Activated CD4-positive, alpha-beta T cell treated with anti-CD3 and anti-CD28 coated beads, Interleukin-2, Interleukin-6, amounts not matched to agents 100 ng/mL and 50 ng/mL, durations not matched to agents 16 hours and 8 hours (primary cell): ENCODE data around the gene MIER2.
"Not testable (repeated sequence)": the region's sequence is repeated elsewhere in the genome, so short reads cannot be mapped to it uniquely, and the experiment has no call there.

Source experiments
- DNase-seq: peaks from one replicate; pipeline ENCODE4 v3.0.0-alpha.2; 2020

Gene MIER2

DNA sequence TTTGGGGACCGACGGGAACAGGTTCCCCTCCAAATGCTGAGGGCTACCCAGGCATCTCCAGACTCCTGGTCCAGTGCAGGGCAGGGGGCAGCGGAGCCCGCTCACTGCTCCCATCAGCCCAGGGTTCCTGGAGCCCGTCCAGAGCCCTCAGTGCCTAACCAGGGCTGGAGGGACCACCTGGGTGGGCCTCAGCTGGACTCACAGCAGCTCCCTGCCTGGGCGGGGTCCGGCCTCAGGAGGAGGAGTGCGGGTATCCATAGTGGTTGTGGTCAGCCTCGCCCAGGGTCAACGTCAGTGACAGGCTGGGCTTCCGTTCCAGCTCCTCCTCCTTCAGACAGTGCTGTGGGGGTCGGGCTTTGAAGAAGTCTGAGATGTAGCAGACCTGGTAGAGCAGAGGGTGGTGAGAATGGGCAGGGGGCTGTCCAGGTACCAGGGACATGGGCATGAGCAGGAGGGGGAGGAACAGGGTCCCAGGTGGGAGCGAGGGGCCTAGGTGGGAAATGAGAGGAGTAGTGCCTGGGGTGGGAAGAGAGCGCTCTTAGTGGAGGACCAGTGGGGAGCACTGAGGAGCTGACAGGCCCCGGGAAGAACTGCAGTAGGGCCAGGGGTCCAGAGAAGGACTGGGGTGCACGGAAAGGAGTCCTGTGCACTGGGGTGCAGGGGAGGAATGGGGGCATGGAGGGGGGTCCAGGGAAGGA, 63.3 kb downstream of the MIER2 start:
- DNase-seq = no peak

DNA sequence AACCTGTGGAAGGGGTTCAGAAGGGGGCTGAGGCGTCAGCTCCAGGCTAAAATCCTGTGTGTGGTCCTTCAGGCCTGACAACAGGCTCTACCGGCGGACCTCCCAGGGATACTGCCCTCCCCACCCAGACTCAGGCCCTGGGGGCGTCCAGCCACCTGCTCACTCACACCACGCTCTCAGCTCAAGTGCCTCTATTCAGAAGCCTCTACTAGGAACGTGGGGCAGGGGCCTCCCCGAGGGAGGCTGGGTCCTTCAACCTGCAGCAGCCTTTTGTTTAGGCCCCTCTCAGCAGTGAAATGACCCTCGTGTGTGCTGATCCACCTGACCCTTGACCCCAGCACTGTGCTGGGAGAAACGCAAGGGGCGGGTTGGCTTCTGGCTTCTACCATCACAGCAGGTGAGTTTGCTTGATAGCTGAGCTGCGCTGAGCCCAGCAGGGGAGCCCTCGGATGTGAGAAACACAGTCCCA, 64.0 kb downstream of the MIER2 start:
- DNase-seq = no peak

DNA sequence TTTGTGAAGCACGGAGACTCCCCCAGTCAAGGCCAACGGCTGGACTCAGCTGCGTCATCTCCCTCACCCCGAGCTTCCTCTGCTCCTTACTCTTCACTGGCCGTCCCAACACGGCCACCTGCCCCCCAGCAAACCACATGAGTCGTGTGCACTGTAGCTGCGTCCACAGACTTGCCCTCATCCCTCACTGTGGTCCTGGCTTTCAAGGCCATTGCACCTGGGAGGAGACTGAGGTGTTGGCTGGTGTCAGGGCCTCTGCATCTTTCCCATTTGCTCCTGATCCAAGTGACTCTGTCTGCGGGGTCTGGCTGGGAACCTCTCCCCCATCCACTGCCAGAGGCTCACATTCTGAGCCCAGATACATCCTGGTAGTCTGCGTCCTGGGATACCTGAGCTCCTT, 64.9 kb downstream of the MIER2 start:
- no peak for DNase-seq

DNA sequence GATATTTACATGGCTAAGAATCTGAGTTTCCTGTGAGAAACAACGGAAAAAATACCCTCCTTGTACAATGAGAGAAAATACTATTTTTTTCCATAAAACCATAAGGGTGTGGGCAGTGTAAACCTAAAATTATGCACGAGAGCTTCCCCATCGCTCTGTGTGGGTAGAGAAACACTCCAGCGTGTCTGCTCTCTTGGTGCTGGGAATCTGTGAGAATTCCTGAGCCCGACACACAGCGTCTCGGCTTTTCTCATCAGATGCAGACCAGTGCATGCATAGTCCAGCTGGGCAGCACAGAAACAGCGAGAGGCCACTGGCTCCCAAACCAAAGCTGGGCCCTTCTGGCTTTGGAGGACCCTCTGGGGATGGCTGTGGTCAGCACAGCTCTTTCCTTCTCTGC, 65.4 kb downstream of the MIER2 start:
- no peak for DNase-seq

DNA sequence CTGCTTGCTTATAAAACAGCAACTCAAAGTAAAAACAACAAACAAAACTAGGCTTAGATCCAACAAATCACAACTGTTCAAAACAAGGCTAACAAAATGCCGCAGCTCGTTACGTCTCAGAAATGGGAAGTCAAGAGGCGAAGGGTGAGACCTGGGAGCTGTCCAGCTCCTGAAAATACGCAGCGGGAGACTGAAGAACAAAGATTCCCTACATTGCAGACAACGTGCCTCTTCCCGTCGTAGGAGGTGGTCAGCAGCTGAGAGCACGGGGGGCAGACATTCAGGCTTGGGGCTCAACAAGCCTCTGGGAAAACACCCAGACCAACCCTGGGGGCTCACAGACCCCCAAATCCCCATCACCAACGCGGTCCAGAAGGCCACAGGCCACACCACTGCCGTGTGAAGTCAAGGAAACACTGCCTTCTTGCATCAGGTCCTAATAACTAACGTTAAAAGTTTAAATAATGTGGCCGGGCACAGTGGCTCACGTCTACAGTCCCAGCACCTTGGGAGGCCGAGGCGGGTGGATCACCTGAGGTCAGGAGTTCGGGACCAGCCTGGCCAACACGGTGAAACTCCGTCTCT, 66.9 kb downstream of the MIER2 start:
- no peak for DNase-seq

DNA sequence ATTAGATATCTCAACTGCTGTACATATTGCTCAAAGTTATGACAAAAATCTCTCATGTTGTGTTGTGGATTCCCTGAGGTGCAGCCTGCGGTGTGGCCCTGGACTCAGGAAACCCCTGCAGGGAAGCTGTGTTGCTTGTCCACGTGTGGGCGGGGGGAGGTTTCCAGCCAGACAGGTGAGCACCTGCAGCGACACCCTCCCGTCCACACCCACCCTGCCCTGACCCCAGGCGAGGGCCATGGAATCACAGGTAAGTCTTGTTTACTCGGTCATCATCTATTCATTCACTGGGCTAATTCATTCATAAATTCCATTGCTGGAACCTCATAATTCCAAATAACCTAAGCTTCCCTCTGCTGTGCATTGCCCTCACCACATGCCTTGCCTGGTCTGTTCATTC, 67.5 kb downstream of the MIER2 start:
- no peak for DNase-seq

DNA sequence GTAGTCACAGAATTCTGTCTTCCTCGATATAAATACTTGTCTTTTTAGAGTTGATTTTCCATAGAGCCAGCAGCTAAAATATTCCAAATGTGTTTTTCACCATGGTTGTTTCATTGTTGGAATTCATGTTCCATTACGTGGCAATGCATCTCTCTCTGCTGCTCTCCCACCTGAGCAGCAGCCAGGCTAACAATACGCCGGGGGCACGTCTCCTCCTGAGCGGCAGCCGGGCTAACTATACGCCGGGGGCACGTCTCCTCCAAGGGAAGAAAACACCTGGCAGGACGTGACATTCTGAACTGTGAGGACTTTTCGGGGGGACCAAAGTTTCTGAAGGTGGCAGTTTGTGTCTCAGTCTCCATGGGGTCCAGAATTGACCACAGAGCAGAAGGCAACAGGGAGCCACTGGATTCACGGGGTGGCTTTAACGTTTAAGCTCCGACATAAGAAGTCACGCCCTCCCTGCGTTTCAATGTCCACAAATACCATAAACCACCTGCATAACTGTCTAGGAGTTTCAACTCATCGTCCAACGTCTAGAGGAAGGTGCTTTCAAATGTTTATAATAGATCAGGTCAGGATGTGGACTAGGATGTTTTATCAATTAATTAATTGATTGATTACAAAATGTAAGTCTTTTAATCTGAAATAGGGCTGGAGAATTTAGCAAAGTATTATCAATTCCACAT, 68.5 kb downstream of the MIER2 start:
- no peak for DNase-seq

DNA sequence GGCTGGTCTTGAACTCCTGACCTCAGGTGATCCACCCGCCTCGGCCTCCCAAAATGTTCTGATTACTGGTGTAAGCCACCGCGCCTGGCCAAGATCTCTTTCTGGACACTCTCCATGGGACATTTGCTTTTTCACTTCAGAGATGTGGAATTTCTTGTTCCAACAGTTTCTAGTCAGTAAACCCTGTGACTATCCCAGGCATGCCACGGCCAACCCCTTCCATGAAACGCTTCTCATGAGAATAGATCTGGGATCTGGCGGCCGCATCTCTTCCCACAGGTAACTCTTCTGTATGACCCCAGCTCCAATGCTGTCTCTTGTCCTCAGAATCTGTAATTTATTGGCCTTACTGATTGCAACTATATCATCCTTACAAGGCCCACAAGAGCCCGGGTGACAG, 69.6 kb downstream of the MIER2 start:
- DNase-seq = no peak

DNA sequence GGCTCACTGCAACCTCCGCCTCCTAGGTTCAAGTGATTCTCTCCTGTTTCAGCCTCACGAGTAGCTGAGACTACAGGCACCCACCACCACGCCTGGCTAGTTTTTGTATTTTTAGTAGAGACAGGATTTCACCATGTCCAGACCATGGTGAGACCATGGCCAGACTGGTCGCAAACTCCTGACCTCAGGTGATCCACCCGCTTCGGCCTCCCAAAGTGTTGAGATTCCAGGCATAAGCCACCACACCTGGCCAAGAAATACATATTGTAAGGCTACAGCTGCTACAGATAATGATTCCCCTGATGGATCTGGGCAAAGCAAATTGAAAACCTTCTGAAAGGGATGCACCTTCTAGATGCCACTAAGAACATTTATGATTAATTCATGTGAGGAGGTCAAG, 71.2 kb downstream of the MIER2 start:
- no peak for DNase-seq

DNA sequence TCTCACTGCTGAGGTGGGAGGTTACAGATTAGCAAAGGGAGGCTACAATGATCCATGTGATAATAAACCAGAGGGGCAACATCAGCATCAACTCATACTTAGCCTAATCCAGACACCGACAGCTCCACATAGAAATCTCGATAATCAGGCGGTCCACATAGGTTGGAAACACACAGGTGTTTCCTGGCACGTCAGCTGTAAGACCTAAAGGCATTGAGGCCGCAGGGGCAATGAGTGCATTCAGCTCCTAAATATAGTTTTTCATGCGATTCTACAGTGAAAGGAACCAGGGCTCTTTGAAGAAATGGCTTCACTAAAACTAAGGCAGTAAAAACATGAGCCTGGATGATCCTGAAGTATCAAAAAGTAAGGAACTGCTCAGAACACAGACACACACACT, 72.7 kb downstream of the MIER2 start:
- no peak for DNase-seq

DNA sequence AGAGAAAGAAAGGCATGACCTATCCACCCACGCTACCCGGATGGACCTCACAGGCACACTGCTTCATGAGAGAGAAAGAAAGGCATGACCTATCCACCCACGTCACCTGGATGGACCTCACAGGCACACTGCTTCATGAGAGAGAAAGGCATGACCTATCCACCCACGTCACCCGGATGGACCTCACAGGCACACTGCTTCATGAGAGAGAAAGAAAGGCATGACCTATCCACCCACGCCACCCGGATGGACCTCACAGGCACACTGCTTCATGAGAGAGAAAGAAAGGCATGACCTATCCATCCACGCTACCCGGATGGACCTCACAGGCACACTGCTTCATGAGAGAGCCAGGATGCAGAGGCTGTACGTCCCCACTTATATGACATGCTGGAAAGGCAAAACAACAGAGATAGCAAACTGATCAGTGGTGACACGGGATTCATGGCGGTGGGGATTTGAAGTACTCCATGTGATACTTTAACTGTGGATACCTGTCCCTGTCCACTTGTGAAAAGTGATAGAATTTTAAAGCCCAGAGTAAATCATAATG, 73.8 kb downstream of the MIER2 start:
- not testable (repeated sequence) for DNase-seq

DNA sequence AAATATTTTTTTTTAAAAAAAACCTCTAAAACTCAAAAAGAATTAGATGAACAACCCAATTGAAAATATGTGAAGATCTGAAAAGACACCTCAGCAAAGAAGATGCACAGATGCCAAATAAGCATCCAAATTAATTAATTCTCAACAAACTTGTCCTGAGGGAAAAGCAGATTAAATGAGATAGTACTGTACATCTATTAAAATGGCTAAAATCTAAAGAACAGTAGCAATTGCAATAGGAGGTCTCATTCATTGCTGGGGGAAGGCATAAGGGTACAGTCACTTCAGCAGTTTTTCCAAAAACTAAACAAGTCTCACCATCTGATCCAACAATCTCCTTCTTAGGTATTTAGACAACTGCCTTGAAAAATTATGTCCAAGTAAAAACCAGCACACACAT, 75.4 kb downstream of the MIER2 start:
- no peak for DNase-seq

DNA sequence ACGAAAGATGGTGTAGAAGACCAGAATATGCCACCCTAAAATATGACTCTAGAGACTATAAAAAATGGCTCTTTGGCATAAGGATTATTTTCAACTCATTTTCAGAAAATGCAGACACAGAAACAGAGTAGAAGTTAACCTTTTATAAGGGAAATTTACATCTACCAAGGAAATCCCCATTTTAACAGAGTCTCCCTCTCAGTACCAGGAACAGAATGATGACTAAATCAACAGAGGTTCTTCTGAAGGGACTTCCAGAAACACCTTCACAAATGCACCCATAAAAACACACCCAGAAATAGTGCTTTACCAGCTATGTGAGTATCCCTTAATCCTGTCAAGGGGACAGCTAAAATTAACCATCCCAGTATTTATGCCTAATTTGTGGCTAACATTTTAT, 82.5 kb downstream of the MIER2 start:
- no peak for DNase-seq

DNA sequence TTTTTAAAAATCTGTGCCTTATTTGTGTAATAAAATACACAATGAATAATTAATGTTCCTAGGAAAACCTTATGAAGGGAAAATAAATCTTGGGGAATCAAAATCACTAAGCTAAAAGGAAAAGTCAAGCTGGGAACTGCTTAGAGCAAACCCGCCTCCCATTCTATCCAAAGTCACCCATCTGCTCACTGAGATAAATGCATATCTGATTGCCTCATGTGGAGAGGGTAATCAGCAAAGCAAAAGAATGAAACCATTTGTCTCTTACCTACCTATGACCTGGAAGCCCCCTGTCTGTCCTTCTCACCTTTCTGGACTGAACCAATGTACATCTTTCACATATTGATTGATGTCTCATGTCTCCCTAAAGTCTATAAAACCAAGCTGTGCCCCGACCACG, 87.8 kb downstream of the MIER2 start:
- not testable (repeated sequence) for DNase-seq
